Endothelial cell of umbilical vein (primary cell): Measurements from ENCODE around the gene CHST15.

ENCODE experiments used
- FOS ChIP-seq: IDR thresholded peaks from 2 replicates; pipeline ENCODE4 v1.6.1; 2011; ENCODE audit warnings: mild to moderate bottlenecking, low read length, moderate library complexity, borderline replicate concordance; ENCODE audit not compliant: insufficient read depth
- MAX ChIP-seq: IDR thresholded peaks from 2 replicates; pipeline ENCODE4 v1.6.1; 2011; ENCODE audit not compliant: insufficient read depth, insufficient read length
- POLR2A ChIP-seq: IDR thresholded peaks from 2 replicates; pipeline ENCODE4 v1.6.1; 2012; ENCODE audit warnings: low read depth, mild to moderate bottlenecking, control low read depth, low read length
- POLR2AphosphoS5 ChIP-seq: IDR thresholded peaks from 2 replicates; pipeline ENCODE4 v1.6.1; 2012; ENCODE audit warnings: low read depth, mild to moderate bottlenecking, control low read depth, low read length, moderate library complexity; ENCODE audit not compliant: insufficient read depth
- TF ChIP-seq, protein P1 (sequence below), 2 donors: IDR thresholded peaks; 1 replicate in 1 of 2; 2 replicates in 1 of 2; pipeline ENCODE4 v1.5.1; 2011; ENCODE audit warnings: low read length in 2 of 2, mild to moderate bottlenecking in 2 of 2, moderate library complexity in 2 of 2, control low read depth in 1 of 2, inconsistent platforms in 1 of 2, low read depth in 1 of 2; ENCODE audit not compliant: insufficient read depth in 1 of 2; ENCODE audit errors: extremely low read depth in 1 of 2

GRCh38 chr10:124076148-124076733 is 17.2 kb downstream of the CHST15 start:
- TF ChIP-seq POLR2AphosphoS5 (no peak), POLR2A (no peak), FOS (no peak), MAX (no peak)
- TF ChIP-seq, protein P1, sequence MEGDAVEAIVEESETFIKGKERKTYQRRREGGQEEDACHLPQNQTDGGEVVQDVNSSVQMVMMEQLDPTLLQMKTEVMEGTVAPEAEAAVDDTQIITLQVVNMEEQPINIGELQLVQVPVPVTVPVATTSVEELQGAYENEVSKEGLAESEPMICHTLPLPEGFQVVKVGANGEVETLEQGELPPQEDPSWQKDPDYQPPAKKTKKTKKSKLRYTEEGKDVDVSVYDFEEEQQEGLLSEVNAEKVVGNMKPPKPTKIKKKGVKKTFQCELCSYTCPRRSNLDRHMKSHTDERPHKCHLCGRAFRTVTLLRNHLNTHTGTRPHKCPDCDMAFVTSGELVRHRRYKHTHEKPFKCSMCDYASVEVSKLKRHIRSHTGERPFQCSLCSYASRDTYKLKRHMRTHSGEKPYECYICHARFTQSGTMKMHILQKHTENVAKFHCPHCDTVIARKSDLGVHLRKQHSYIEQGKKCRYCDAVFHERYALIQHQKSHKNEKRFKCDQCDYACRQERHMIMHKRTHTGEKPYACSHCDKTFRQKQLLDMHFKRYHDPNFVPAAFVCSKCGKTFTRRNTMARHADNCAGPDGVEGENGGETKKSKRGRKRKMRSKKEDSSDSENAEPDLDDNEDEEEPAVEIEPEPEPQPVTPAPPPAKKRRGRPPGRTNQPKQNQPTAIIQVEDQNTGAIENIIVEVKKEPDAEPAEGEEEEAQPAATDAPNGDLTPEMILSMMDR (IDR thresholded peaks at IDR 0.05; ENCODE audit: extremely low read depth in 1 of 2, insufficient read depth in 1 of 2, low read depth in 1 of 2, low read length in 2 of 2) = no peak
